ENCODE results near the gene LRRC72.

DNA sequence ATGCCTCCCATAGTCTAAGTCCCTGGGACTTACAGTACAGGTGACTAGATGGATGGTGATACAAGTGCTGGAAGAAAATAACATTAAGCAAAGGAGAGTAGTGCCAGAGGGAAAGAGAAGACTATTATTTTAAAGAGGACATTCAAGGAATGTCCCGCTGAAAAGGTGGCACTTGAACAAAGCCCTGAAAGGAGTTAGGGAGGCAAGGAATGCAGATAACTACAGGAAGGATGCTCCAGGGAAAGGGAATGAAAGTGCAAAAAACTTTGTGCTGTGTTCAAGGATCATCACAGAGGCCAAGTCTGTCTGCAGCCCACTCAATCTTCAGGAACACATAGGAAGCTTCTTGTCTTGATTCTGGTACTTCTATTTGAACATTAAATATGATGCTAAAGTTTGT lies 104.0 kb downstream of the LRRC72 start:
- TF ChIP-seq, protein P1, sequence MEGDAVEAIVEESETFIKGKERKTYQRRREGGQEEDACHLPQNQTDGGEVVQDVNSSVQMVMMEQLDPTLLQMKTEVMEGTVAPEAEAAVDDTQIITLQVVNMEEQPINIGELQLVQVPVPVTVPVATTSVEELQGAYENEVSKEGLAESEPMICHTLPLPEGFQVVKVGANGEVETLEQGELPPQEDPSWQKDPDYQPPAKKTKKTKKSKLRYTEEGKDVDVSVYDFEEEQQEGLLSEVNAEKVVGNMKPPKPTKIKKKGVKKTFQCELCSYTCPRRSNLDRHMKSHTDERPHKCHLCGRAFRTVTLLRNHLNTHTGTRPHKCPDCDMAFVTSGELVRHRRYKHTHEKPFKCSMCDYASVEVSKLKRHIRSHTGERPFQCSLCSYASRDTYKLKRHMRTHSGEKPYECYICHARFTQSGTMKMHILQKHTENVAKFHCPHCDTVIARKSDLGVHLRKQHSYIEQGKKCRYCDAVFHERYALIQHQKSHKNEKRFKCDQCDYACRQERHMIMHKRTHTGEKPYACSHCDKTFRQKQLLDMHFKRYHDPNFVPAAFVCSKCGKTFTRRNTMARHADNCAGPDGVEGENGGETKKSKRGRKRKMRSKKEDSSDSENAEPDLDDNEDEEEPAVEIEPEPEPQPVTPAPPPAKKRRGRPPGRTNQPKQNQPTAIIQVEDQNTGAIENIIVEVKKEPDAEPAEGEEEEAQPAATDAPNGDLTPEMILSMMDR (IDR thresholded peaks at IDR 0.05) = no peak
- no peak for TF ChIP-seq POLR2A (IDR thresholded peaks at IDR 0.05)
- TF ChIP-seq POLR2AphosphoS5 (IDR thresholded peaks at IDR 0.05) = no peak
- no peak for TF ChIP-seq EP300 (IDR thresholded peaks at IDR 0.05)

Data from suprapubic skin (tissue), 4 donors.